Kidney (tissue), 14 donors: ENCODE results near the gene MTG1. TPM values are rescaled to one million over a fixed set of nuclear protein-coding genes. Genes with fewer than 3 reads are reported as not detected.

ENCODE experiments used
- DNase-seq, 5 donors: peaks; one replicate each; pipeline ENCODE4 v3.0.0-alpha.2; 2013 to 2020
- FAIRE-seq: peaks from 2 replicates; lab custom pipeline; 2012; peaks lifted over from hg19 to GRCh38; lab: Jason Lieb, UNC
- H3K27ac ChIP-seq, 2 donors: one replicate each; pipeline ENCODE4 v1.7.0; 2013; ENCODE audit warnings: low read depth in 2 of 2, low read length in 2 of 2, inconsistent platforms in 1 of 2
- H3K27me3 ChIP-seq: one replicate; pipeline ENCODE4 v1.7.1; 2013; ENCODE audit warnings: low read length, inconsistent platforms; ENCODE audit not compliant: control insufficient read depth, insufficient read depth
- H3K36me3 ChIP-seq, 3 donors: one replicate each; pipeline versions ENCODE4 v1.7.0 to v1.7.1; 2013; ENCODE audit warnings: low read length in 3 of 3, control low read depth in 1 of 3, inconsistent platforms in 1 of 3; ENCODE audit not compliant: insufficient read depth in 3 of 3, control insufficient read depth in 2 of 3
- H3K4me1 ChIP-seq, 3 donors: one replicate each; pipeline versions ENCODE4 v1.7.0 to v1.7.1; 2013; ENCODE audit warnings: low read length in 3 of 3, inconsistent platforms in 1 of 3, low read depth in 1 of 3; ENCODE audit not compliant: control insufficient read depth in 2 of 3, insufficient read depth in 2 of 3
- H3K4me3 ChIP-seq, 3 donors: one replicate each; pipeline versions ENCODE4 v1.7.0 to v1.8.1; 2013; ENCODE audit warnings: low read length in 3 of 3, control low read depth in 1 of 3, inconsistent platforms in 1 of 3
- H3K9ac ChIP-seq, 3 donors: one replicate each; pipeline versions ENCODE4 v1.7.0 to v1.7.1; 2013; ENCODE audit warnings: low read length in 3 of 3, control low read depth in 1 of 3, inconsistent platforms in 1 of 3
- H3K9me3 ChIP-seq, 3 donors: one replicate each; pipeline versions ENCODE4 v1.7.0 to v1.7.1; 2013; ENCODE audit warnings: low read length in 3 of 3, control low read depth in 1 of 3, inconsistent platforms in 1 of 3; ENCODE audit not compliant: control insufficient read depth in 2 of 3, insufficient read depth in 1 of 3
- intact Hi-C: fragments of 100-400 bp; cut with DNase I; formaldehyde crosslinking; loops from one replicate; pipeline ENCODE4 v1.11.1; 2022
- polyA plus RNA-seq: library from polyadenylated mRNA; stranded (reverse); fragments of 350-450 nt; fragmentation: Illumina TruSeq; extraction: RNeasy Lipid Tissue Mini Kit (QIAGEN cat#74804); gene quantifications from one replicate; pipeline ENCODE4 v1.2.3, GENCODE V29; 2014; ENCODE audit warnings: low read depth, low replicate concordance; ENCODE audit not compliant: insufficient read depth
- total RNA-seq: library from RNA; stranded (reverse); fragmentation: NEBNext Ultra II Directional; extraction: Animal tissue kit (Norgen Biotek cat#: 25700); gene quantifications from one replicate; pipeline ENCODE4 v1.2.1, GENCODE V29; 2021
- TF ChIP-seq, protein P1 (sequence below): IDR thresholded peaks from 3 replicates; pipeline ENCODE4 v1.5.1; 2012; ENCODE audit warnings: mild to moderate bottlenecking, moderate library complexity, borderline replicate concordance; ENCODE audit not compliant: insufficient read depth; ENCODE audit errors: extremely low read depth
- donor health status: control.
- donor health status: control.
- donor health status: control.
- donor health status: control.
- donor health status: control.
- donor health status: DM: yes; HTN: yes; CAD: no.
- donor health status: Normal renal cell carcinoma (clear cell type).

MTG1 gene
- total and polyA plus RNA-seq, 2 donors from 2014 or later: 51.1 to 68.5 TPM

- DNase-seq (no peak), FAIRE-seq (no peak)
- Histone ChIP-seq H3K9me3 (peaks cover 0 to 3% (median 0%) of the 10 kb centered on the region in 3 donors), H3K4me3 (no peak overlapping the region), H3K9ac (no peak overlapping the region), H3K4me1 (no peaks in the 10 kb centered on the region), H3K27me3 (no peaks in the 10 kb centered on the region), H3K27ac (no peak overlapping the region), H3K36me3 (peaks cover 12 to 25% (median 20%) of the 10 kb centered on the region in 3 donors)
- TF ChIP-seq, protein P1, sequence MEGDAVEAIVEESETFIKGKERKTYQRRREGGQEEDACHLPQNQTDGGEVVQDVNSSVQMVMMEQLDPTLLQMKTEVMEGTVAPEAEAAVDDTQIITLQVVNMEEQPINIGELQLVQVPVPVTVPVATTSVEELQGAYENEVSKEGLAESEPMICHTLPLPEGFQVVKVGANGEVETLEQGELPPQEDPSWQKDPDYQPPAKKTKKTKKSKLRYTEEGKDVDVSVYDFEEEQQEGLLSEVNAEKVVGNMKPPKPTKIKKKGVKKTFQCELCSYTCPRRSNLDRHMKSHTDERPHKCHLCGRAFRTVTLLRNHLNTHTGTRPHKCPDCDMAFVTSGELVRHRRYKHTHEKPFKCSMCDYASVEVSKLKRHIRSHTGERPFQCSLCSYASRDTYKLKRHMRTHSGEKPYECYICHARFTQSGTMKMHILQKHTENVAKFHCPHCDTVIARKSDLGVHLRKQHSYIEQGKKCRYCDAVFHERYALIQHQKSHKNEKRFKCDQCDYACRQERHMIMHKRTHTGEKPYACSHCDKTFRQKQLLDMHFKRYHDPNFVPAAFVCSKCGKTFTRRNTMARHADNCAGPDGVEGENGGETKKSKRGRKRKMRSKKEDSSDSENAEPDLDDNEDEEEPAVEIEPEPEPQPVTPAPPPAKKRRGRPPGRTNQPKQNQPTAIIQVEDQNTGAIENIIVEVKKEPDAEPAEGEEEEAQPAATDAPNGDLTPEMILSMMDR: no peak
- intact Hi-C loops: no loop called here
Measured at GRCh38 chr10:133405272-133405671, 11.3 kb downstream of the MTG1 start.

- TF ChIP-seq, protein P1: no peak
- Histone ChIP-seq H3K4me1 (no peaks in the 10 kb centered on the region), H3K27ac (no peak overlapping the region), H3K27me3 (no peaks in the 10 kb centered on the region), H3K9me3 (peaks cover 0 to 4% (median 0%) of the 10 kb centered on the region in 3 donors), H3K4me3 (no peak overlapping the region), H3K36me3 (peaks cover 12 to 22% (median 21%) of the 10 kb centered on the region in 3 donors), H3K9ac (no peak overlapping the region)
- FAIRE-seq (no peak), DNase-seq (no peak)
- intact Hi-C loops: no loop called here
Measured at GRCh38 chr10:133405844-133406527, 12.0 kb downstream of the MTG1 start.

GRCh38 chr10:133411523-133412380 lies 17.8 kb downstream of the MTG1 start:
- no peak for DNase-seq
- H3K4me1 ChIP-seq: no peaks in the 10 kb centered on the region
- no peak for FAIRE-seq
- H3K9me3 ChIP-seq: peaks cover 4 to 12% (median 6%) of the 10 kb centered on the region in 3 donors
- H3K27ac ChIP-seq: no peak overlapping the region
- H3K4me3 ChIP-seq: no peak overlapping the region
- H3K36me3 ChIP-seq: peaks cover 0 to 18% (median 15%) of the 10 kb centered on the region in 3 donors
- no peak overlapping the region for H3K9ac ChIP-seq
- intact Hi-C loops: no loop called here
- TF ChIP-seq, protein P1: no peak
- no peaks in the 10 kb centered on the region for H3K27me3 ChIP-seq
